Fibroblast of skin of back (primary cell): ENCODE results near the gene KIF21A.
"Not testable (repeated sequence)": the region's sequence is repeated elsewhere in the genome, so short reads cannot be mapped to it uniquely, and the experiment has no call there.

Experiments
- DNase-seq: peaks from one replicate; pipeline ENCODE4 v3.0.0-alpha.2; 2013

The KIF21A gene

DNA sequence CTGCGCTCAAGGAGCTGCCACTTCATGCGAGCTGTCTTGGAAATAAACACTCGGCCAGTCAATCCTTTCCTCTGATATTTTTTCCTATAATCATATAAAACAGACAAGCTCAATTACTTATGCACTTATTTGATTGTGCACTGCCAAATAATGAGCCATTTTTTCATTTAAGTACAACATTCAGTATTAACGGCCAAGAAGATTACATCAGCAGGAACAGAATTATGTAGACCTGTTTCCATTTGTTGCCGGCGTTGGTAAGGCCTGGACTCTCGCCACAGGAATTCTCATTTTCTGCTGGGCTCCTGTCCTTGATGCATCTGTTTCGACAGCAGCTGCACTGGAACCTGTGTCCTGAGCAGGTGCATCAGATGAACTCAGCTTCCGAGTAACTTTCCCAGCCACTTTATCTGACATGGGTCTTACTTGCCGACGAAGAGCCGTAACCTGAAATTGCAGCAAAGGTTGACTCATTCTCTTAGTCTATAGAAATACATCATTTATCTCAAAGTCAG, 110.2 kb downstream of the KIF21A start:
- DNase-seq: no peak

DNA sequence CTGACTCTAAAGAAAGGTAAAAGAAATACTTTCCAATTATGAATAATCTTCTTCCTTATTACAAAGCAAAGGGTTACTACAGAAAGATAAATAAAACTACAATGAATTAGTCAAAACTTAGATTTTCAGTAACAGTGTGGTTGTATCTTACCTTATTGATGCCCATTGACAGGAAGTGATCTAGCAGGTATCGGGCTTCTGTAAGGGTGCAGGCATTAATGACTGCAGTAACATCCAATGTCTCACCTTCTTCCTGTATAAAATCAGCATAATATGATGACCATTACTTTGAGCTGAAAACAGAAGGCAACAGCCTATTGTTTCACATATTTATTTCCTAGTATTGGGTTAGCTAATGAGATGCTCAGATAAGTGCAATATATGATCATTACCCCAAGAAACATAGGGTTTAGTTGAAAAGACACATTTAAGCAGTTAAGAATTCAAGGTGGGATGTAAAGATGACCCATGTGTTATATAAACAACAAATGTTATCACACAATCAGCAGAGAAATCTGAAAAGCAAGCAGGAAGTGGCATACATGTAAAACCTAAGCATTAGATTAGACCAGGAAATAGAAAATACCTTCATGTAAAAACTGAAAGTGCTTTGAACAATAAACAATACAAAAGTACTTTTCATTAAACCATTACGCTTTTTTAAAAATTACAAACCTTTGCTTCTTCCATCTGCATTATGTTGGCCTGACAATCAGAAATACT, 111.2 kb downstream of the KIF21A start:
- no peak for DNase-seq

DNA sequence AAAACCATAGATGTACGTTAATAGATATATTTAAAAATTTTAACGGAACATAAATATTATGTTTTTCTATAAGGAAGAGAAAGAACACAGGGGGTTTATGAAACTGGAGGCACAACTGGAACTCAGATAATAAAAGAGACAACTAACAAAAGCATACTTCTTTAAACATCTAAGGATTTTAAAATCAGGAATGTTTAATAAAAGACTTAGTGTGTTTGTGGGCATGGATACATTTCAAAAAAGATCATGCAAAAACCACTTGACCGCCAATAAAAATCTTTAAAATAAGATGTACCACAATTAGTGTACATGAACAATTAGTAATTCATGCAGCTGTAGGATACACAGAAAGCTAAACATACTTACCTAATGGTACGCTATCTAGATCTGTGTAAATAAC, 113.0 kb downstream of the KIF21A start:
- no peak for DNase-seq

DNA sequence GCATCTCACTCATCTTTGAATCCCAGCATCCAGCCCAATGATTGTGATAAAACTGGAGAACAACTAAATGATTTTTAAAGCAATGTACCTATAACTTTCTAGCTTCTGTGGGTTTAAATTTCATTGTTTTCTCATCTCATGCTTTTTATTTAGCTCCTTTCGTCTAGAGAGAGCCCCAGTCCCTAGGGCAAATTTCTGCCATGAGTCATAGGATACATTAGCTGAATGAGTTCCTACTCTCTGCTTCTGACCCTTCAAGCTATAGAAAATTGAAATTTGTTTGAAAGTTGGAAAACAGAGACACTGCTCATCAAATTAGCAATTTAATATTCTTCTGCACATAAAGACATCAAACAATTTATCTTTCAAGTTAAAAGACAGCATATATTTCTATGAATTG, 113.9 kb downstream of the KIF21A start:
- DNase-seq: peak; percentile 58

DNA sequence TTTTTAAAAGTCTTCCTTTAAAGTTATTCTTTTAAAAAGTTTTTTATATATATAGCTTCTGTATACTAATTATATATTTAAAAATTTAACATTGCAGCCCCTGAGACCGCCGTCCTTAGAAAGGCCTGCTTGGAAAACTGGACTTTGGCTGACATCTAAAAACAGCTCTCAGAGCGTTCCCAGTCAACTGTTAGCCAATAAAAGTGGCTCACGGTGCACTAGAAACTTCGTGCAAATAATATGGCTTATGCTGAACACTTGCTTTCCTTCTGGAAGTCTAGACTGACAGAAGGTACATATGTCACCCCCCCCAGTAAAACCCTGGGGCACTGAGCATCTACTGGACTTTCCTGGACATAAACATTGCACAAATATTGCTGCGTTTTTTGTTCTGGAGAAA, 115.0 kb downstream of the KIF21A start:
- no peak for DNase-seq

DNA sequence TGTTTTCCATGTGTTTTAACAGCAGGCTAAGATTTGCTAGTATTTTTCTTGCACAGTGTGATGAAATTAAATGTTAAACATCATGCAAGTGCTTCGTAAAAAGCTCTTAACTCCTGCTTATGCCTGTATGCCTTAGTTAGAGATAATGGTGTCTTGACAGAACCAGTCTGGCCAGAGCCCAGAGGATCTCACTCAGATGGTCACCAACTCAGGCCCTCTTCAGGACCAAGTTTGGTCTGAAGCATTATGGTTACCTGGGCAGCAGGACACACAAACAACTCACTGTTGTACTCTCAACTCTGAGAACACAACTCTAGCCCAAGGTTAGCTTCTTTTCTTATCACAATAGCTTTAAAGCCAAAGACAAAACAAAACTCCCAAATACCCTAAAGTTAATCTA, 115.4 kb downstream of the KIF21A start:
- no peak for DNase-seq

DNA sequence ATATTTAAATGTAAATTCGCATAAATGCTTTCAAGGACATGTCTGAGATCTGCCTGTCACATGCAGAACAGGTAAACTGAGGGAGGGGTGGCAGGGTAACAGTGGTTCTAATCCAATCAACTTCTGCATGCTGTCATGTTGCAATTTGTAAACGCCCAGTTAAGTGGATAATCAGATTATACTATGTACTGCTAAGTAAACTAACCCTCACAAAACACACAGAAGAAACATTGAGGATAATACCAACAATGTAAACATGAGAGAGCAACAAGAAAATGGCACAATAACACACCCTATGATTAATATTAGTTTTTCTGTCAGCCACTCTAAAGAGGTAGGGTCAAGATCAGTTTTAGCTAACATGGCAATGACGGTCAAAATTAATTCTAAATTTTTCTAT, 123.7 kb downstream of the KIF21A start:
- no peak for DNase-seq

DNA sequence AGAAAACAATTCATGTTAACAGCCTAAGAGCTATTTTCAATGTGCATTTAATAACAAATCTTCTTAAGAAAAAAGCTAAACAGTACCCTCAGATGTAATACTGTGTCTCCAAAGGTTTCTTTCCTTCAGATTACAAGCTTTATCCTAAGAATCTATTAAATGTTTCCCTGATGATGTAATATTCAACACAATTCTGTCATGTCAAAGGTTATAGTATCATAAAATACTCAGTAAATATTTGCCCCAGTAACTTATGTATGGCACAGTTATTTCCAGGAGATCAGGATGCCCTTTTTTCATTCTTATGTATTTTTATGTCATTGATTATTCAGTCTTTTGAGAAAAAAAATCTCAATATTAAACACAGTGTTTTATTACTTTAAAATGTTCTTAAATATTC, 128.4 kb downstream of the KIF21A start:
- no peak for DNase-seq

DNA sequence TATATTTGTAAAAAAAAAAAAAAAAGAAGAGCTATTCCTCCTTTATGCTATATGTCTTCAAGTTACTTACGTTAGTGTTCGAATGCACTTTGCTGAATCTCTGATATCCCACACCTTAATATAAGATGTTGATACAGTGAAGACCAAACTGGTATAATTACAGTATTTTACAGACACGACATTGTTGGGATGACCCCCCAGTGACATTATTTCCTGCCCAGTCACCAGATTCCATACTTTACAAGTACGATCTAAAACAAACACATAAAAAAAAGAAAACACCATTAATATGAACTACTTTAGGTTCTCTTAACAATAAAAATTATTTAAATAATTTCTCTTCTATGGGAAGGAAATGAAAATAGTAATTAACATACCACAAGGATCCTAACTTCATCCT, 133.4 kb downstream of the KIF21A start:
- DNase-seq: peak; percentile 19

DNA sequence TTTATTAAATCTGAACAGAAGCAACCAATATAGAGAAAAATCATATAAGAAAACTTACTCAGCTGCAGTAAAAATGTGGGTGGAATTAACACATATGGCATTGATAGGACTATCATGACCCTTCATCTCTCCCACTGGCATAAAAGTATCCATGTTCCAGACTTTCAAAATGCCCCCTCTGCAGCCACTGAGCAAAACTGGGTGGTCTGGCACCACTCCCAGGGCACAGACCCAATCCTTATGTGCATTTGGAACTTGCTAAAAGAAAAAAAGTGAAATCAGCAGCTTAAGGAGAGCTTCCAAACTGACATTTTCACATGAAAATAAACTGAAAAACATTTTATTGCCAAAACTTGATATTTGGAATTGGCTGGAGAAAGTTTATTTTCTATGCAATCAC, 141.5 kb downstream of the KIF21A start:
- no peak for DNase-seq

DNA sequence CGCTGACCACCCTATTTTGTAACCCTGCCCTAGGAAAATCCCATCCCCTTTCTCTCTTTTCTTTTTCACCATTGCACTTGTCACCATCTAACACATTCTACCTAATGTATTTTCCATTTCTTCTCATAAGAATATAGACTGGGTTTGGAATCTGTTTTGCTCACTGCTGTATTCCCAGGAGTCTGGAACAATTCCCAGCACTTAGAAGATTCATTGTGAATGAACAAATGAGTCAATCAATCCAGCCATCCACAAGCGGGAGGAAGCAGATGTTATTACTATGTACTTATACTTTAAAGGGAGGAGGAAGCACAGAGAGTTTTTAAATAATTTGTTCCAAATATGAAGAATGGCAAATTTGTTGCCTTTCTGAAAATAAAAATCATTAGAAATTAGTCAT, 142.1 kb downstream of the KIF21A start:
- peak; percentile 32 for DNase-seq

DNA sequence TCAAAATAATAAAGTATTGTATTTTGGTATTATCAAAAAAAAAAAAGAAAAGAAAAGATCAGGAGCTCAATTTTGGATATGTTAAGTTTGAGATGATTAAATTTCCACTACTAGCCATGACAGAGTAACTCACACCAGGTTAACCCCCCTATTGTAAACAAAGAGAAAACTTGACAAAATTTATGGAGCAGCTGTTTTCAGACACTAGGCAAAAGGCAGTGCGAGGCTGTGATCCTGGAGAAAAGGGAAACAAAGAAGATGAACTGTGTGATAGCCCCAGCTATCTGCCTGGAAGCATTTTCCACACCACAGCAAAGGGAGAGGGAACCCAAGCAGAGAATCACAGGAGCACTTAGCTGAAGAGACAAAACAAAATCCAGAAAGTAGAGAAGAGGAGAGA, 145.0 kb downstream of the KIF21A start:
- no peak for DNase-seq

DNA sequence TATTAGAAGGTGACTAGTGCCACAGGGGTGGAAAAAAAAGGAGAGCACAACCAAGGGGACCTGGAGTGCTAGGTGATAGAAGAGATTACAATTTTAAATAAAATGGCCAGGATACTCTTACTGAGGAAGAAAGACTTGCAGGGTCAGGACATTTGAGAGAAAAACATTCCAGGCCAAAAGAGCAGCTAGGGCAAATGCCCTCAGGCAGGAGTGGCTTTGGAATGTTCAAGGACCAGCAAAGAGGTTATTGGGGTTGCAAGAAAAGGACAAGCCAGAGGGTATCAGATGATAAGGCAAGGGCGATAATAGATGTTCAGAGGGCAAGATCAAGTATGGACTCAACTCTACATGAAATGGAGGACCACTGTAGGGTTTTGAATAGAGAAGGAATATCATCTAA, 146.4 kb downstream of the KIF21A start:
- no peak for DNase-seq

DNA sequence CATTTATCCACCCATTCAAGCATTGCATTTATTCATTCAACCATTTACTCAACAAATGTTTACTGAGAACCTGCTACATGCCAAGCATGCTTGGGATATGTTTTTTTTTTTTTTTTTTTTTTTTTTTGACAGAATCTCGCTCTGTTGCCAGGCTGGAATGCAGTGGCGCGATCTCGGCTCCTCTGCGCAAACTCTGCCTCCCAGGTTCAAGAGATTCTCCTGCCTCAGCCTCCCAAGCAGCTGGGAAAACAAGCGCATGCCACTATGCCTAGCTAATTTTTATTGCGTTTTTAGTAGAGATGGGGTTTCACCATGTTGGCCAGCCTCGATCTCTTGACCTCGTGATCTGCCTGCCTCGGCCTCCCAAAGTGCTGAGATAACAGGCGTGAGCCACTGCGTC, 147.3 kb downstream of the KIF21A start:
- not testable (repeated sequence) for DNase-seq

DNA sequence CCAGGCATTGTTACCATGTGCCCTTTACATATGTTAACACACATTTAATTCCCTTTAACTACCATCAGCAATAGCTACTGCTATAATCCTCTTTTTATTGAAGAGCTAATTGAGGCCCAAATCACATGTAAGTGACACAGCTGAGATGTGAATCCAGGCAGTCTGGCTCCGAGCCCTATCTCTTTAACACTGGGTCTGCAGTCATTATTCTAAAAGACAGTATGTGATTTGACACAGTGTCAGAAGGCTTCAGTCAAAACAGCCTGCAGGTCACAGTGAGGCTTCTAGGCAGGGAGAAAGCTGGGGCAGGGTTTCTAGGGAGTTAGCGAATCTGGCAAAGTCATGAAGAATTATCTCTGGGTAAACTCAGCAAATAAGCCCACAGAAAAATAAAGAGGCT, 148.2 kb downstream of the KIF21A start:
- DNase-seq: no peak

DNA sequence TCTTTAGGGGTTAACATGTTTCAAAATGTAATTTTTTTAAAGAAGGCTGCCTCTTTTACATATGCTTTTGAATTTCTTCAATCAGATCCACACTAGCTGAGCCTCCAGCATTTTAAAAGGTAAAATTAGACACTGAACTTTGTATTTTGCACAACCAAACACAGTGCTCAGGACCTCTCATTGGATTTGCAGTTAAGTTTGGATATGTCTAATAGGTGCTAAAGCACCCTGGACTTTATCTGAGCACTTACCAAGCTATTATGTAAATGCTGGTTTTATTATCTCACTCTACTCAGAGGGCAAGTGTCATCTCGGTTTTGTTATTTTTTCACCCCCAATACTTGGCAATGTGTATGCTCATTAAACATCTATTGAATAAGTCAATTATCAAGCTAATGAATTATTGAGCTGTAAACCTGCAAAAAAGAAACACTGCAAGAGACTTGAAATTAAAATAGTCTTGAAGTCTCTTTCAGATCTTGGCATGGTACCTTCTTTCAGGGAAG, 150.7 kb downstream of the KIF21A start:
- no peak for DNase-seq

DNA sequence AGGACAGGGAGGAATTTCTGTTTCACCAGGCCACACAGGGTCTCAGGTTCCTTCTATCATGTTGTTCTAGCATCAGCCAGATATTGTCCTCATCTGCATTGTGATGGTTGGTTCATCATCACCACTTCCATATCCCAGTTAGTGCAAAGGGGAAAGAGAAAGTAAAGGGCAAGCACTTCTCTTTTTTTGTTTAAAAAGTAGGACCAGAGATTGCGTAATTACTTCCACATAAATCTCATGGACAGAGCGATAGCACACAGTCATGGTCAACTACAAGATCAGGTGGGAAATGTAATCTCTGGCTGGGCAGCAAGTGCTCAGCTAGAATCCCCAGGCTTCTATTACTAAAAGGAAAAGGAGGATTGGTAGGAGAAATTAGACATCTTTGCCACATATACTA, 155.1 kb downstream of the KIF21A start:
- no peak for DNase-seq

DNA sequence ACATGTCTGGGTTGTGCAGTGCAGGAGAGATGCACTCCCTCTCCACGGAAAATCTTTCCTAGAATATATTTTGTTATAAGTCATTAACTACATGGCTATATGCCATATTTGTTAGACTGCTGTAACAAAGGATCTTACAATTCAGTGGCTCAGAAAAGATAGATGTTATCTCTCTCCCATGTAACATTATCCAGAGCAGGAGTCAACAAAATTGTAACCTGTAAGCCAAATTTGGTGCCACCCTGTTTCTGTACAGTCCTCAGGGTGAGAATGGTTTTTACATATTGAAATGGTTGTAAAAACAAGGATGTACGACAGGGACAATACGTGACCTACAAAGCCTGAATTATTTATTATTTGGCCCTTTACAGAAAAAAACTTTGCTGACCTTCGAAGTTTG, 155.5 kb downstream of the KIF21A start:
- no peak for DNase-seq

DNA sequence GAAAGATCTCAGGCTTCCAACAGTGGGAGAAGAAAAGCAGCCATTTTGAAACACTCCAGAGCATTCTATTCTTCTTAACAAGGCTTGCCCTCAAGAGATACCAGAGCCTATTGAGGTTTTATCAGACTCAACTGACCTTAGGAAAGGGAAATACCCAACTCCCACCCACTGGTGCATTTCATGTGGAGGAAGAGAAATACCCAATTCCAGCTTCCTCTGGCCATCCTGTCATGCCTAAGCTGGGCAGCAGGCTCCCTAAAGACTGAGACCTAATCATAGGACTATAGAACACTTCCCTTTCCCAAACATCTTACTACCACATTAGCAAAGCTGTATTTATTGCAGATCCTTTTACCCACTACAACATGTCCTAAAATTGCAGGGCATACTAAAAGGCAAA, 164.5 kb downstream of the KIF21A start:
- DNase-seq: no peak

DNA sequence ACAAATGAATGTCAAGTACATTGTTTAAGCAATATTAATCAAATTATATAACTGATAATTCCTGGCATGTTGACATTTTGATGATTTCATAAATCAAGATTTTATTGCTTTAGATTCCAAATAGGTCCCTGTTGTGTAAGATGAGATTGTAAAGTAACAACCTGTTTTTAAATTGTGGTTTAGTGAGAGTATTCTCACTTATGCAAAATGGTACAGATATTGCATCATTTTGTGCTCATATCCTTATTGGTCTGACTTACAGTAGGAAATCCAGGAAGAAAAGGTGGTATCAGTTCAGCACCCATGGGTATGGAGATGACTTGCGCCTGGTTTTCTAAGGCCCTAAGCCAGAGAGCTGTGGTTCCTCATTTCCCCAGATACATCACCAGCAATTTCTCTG, 165.5 kb downstream of the KIF21A start:
- no peak for DNase-seq

DNA sequence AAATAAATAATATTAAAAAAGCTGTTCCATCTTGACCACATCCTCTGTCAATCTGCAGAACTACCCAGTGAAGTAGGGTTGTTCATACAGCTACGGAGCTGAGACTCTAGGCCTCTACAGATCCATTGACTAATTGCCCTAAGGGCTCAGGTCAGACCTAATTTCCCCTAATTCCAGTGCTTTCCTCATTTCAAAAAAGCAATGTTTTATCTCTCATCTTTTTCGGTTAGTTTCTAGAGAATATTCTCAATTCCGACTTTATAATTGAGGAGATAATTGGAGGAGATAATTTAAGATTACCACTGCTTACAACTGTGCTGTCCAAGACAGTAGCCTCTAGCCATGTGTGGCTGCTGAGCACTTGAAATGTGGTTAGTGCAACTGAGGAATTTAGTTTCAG, 167.1 kb downstream of the KIF21A start:
- DNase-seq: no peak

DNA sequence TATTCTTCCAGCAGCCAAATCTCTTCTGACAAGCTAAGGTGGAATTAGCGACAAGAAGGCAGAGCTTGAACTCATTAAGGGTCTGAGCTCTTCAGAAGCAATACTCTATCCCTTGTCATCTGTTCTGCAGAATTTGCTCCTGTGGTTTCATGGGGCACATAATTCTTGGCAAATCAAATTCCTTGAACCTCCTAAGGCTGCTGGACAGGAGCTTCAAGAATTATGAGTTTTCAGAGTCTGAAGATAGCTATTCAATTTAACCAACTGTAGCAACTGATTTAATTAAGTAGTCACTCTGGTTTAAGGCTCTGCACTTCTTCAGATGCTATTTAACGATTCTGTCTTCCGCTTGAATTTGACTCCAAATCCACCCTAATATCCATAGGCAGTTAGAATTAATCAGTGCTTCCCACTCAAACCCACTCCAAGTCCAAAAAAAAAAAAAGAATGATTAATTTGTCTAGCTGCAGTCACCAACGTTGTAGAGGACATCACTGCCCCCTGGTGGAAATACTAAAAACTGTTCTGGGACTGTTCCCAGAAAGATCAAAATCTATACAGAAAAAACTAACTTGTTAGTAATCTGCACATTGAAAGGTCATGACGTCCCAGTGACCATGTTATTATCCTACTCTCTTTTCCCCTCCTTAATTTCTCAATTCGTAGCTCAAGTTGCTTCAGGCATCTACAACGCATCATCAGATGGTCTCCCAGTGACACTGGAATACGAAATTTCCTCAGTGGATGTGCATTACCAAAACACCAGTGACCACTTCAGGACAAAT, 169.9 kb downstream of the KIF21A start:
- DNase-seq: peak; percentile 37

DNA sequence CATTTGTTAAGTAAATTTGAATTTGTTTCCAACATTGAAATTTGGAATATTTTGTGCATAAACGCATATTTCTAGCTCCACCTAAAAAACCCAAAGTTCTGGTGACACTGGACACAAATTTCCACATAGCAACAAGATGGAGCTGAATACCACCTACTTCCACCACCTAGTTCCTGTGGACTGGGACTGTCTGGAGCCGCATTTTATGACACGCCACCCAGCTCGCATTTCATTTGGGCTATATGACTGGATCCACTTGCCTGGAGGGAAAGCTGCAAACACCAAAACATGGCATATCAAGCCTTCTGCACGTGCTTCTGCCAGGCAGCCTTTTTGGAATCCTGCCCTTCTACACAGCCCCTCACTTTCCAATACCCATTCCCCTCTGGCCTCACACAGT, 173.4 kb downstream of the KIF21A start:
- DNase-seq: no peak

DNA sequence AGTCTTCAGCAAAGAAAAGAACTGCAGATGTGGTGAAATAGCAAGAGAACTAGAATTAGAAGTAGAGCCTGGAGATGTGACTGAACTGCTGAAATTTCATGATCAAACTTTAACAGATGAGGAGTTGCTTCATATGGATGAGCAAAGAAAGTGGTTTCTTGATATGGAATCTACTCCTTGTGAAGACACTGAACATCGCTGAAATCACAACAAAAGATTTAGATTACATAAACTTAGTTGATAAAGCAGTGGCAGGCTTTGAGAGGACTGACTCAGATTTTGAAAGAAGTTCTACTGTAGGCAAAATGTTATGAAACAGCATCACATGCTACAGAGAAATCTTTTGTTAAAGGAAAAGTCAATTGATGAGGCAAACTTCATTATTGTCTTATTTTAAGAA, 175.0 kb downstream of the KIF21A start:
- DNase-seq: no peak
